ENCODE data around the gene OR4D2.

- TF ChIP-seq CTCF (IDR thresholded peaks at IDR 0.05) (no peak), POLR2A (IDR thresholded peaks at IDR 0.05) (no peak)
Observed at GRCh38 chr17:58165981-58166380, 801 bp upstream of the OR4D2 start.
